Colon (tissue), 2 donors: ENCODE measurements around the gene EFS.
"Not testable (repeated sequence)": the region's sequence is repeated elsewhere in the genome, so short reads cannot be mapped to it uniquely, and the experiment has no call there.

ENCODE experiments used
- FAIRE-seq: peaks from 2 replicates; lab custom pipeline; 2012; peaks lifted over from hg19 to GRCh38; lab: Jason Lieb, UNC
- donor health status: control.
- donor health status: control.

Gene EFS

GRCh38 chr14:23398348-23398747 is 33.4 kb upstream of the EFS start:
- no peak for FAIRE-seq

GRCh38 chr14:23396781-23397407 is 31.9 kb upstream of the EFS start:
- FAIRE-seq: no peak

- FAIRE-seq: no peak
Observed at GRCh38 chr14:23396126-23396525, 31.2 kb upstream of the EFS start.

- no peak for FAIRE-seq
Observed at GRCh38 chr14:23392613-23393012, 27.6 kb upstream of the EFS start.

DNA sequence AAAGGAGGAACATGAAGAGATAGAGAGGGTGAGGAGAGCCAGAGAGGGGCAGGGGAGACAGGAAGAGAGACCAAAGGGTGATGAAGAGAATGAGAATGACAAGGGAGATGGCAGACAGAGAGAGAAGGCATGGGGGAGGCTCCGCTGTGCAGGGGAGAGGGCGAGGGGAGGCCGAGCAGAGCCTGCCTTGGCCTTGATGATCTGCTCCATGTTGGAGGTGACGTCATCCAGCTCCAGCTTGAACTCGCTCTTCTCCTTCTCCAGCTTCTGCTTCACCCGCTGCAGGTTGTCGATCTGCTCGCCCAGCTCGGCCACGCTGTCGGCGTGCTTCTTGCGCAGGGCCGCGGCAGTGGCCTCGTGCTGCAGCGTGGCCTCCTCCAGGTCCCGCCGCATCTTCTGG is 24.9 kb upstream of the EFS start:
- FAIRE-seq: not testable (repeated sequence)

GRCh38 chr14:23389396-23389795 is 24.4 kb upstream of the EFS start:
- no peak for FAIRE-seq

GRCh38 chr14:23388996-23389395 is 24.0 kb upstream of the EFS start:
- no peak for FAIRE-seq

- FAIRE-seq: no peak
Observed at GRCh38 chr14:23387916-23388882, 23.2 kb upstream of the EFS start.

GRCh38 chr14:23386999-23387398 is 22.0 kb upstream of the EFS start:
- no peak for FAIRE-seq

DNA sequence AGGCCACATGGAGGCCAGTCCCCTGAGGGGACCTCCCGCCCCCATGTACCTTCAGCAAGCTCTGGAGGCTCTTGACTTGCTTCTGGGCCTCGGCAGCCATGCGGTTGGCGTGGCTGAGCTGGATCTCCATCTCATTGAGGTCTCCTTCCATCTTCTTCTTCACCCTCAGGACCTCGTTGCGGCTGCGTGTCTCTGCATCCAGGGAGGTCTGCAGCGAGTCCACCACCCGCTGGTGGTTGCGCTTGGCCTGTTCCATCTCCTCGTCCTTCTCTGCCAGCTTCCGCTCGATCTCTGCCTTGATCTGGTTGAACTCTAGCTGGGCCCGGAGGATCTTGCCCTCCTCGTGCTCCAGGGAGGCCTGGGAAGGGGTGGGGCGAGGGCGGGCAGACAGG is 21.3 kb upstream of the EFS start:
- not testable (repeated sequence) for FAIRE-seq

DNA sequence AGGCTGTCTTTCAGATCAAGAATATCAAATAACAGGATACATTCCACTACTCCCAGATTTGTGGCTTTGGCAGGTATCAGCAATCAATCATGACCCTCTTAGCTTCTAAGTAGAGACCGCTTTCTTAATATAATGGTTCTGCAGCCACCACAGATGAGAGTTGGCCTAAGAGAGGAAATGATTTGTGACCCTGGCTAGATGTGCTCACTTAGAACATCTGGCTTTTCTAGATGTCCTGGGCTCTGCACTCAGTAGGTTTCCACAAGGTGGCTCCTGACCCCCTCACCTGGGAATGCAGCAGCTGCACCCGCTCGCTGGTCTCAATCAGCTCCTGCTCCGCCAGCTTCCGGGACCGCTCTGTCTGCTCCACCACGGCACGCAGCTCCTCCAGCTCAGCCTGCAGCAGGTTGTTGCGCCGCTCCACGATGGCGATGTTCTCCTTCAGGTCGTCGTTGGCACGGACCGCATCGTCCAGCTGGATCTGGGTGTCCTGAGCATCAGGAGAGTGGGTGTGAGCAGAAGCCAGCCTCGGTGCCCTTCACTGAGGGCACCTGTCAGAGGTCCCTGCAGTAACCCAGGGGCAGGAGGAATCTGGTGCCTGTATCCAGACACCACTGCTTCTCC is 20.8 kb upstream of the EFS start:
- FAIRE-seq: no peak

DNA sequence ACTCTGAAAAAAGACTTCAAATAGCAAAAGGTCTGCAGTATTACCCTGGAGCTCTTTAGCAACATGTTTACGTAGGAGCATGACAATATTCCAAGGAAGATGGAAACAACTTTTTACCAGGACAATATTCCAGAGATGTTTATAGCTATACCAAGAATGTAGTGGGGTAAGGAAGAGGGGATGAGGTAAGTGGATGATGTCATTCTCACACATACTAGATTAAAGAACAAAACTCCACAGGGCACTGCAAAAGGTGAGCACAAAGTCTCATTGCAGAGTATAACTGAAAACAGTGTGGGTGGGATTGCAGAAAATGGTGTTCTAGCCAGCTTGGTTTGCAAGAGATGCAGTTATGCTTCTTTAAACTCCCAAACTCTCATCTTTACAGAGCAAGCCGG is 20.3 kb upstream of the EFS start:
- no peak for FAIRE-seq

- FAIRE-seq: no peak
Observed at GRCh38 chr14:23384364-23385080, 19.6 kb upstream of the EFS start.

DNA sequence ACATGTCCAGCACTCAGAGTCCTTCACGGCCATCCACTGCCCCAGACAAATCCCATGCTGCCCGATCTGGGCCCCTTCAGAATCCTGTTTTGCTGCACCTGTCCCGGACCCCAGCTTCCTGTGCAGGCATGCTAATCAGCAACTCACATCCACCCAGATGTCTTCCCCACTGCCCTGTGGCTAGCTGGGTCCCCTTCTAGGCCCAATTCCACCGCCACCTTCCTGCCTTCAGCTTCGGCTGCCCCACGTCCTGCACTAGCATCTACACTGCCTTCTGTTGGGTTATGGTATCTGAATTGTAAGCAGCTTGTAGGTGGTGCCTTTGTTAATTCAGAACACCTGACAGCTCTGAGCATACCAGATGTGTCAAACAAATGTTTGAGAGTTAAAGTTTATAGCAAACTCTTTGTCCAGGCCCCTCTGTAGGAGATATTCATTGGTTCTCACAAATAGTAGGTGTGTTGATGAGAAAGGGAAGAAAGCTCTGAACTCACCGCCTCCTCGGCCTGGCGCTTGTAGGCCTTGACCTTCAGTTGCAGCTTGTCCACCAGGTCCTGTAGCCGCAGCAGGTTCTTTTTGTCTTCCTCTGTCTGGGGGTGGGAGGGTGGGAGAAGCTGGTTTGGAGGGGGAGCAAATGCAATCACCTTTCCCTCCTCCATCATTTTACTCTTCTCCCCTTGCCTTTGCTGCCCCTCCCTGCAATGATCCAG is 17.9 kb upstream of the EFS start:
- no peak for FAIRE-seq

GRCh38 chr14:23382276-23382675 is 17.3 kb upstream of the EFS start:
- no peak for FAIRE-seq

DNA sequence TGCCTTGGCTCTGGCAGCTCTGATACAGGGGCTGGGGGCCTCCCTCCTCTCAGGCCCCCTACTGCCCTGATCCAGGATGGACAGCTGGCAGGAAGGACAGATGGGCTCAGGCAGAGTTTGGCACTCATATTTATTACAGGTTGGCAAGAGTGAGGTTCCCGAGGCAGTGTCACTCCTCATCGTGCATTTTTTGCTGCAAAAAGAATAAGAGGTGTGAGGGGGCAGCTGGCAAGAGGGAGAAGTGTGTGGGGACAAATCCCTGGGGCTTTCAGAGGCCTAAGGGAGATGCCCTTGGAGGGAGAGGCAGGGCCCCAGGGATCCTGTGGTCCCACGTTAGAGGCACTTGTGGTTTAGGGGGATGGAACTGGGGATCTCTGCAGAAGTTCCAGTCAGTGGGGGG is 16.9 kb upstream of the EFS start:
- no peak for FAIRE-seq

GRCh38 chr14:23380976-23381375 is 16.0 kb upstream of the EFS start:
- FAIRE-seq: no peak

GRCh38 chr14:23380197-23380914 is 15.4 kb upstream of the EFS start:
- no peak for FAIRE-seq

DNA sequence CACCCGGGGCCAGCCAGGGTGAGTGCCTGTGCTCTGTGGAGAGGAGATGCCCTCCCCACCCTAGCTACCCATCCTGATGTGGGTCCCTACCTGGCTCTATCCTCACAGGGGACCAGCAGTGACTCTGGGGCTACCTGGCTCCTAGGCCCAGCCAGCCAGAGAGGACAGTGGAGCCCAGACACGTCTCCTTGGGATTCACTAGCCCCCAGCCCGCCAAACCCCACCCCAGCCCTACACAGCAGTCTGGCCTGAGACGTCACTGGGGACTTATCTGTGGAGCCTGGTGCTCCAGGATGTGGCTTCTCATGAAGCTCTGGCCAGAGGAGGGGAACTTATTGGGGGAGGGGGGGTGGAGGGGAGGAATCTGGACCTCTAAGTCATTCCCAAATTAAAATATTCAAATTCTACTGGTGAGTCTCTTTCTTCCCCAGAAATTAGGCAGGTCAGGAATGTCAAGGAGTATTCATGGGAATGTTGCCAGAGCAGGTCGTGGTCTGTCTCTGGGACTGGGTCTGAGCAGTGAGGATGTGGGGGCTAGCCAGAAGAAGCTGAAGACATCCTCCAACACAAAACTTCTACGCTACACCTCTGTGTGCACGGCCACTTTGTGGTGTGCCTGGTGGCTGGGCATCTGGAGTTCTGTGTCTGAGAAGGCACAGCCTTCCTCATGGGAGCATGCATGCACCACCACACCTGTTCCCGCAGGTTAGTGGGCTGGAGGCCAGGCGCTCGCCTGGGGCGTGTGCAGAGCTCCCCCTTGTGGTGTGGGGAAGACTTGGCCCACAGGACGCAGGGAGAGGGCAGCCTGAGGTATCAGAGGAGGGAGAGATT is 14.6 kb upstream of the EFS start:
- FAIRE-seq: no peak

GRCh38 chr14:23378612-23379220 is 13.7 kb upstream of the EFS start:
- FAIRE-seq: no peak
